NCI-H1105 (cell line): Measurements from ENCODE around the gene IREB2.
"Not testable (repeated sequence)": the region's sequence is repeated elsewhere in the genome, so short reads cannot be mapped to it uniquely, and the experiment has no call there.

Source experiments
- DNase-seq: peaks from one replicate; lab custom pipeline; 2025; lab: John Stamatoyannopoulos, UW

The IREB2 gene

GRCh38 chr15:78479650-78480049 is 41.6 kb downstream of the IREB2 start:
- DNase-seq, result no peak

DNA sequence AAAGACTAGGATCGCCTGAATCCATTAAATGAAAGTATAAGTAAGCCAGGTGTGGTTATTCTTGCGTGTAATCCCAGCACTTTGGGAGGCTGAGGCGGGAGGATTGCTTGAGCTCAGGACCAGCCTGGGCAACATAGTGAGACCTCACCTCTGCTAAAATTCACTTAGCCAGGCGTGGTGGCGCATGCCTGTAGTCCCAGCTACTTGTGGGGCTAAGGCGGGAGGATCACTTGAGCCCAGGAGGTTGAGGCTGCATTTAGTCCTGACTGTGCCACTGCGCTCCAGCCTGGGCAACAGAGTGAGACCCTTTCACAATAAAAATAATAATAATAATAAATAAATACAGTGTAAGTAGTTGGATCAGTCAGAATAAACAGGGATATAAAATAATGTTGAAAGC is 43.9 kb downstream of the IREB2 start:
- no peak for DNase-seq

GRCh38 chr15:78492872-78493271 is 54.9 kb downstream of the IREB2 start:
- DNase-seq, result no peak

GRCh38 chr15:78501857-78502256 is 63.8 kb downstream of the IREB2 start:
- DNase-seq, result no peak

GRCh38 chr15:78502641-78503040 is 64.6 kb downstream of the IREB2 start:
- DNase-seq, result no peak

GRCh38 chr15:78506971-78507830 is 69.2 kb downstream of the IREB2 start, which contains the start of gene HYKK:
Gene HYKK (plus strand): TSS chr15:78507577. CDS start chr15:78513089, 5,512 bp downstream.
- DNase-seq, result peak; percentile 83

- no peak for DNase-seq
Observed at GRCh38 chr15:78507831-78508160, 69.8 kb downstream of the IREB2 start.

GRCh38 chr15:78508272-78508671 is 70.3 kb downstream of the IREB2 start:
- DNase-seq, result no peak

- no peak for DNase-seq
Observed at GRCh38 chr15:78509726-78510312, 71.8 kb downstream of the IREB2 start.

DNA sequence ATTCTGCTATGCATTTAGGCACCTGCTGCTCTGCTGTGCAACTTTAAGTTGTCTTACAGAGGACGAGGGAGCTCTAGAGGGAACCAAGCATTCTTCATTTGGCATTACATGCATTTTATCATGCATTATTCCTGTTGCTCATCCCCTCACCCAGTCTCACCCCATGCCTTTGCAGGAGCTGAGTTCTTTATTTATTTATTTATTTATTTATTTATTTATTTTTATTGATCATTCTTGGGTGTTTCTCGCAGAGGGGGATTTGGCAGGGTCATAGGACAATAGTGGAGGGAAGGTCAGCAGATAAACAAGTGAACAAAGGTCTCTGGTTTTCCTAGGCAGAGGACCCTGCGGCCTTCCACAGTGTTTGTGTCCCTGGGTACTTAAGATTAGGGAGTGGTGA is 82.0 kb downstream of the IREB2 start:
- DNase-seq, result not testable (repeated sequence)

- no peak for DNase-seq
Observed at GRCh38 chr15:78524230-78524629, 86.2 kb downstream of the IREB2 start.

GRCh38 chr15:78527325-78527724 is 89.3 kb downstream of the IREB2 start:
- DNase-seq, result no peak

GRCh38 chr15:78533331-78533730 is 95.3 kb downstream of the IREB2 start:
- DNase-seq, result no peak

DNA sequence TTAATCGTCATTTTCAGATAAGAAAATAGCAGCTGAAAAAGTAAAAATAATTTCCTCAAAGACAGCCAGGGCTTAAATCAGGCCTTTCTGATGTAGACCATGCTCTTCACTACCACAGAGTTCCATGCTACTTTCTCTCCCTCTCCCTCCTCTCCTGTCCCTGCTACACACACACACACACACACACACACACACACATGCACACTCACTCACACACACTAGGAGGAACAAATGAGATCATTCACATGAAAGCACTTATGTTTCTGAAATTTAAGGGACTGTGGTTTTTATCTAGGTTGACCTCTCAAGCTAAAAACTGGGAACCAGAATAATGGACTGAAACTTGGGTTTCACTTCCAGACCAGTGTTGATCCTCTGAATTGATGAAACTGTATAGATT is 98.1 kb downstream of the IREB2 start:
- no peak for DNase-seq

GRCh38 chr15:78537266-78537905 is 99.4 kb downstream of the IREB2 start:
- no peak for DNase-seq

DNA sequence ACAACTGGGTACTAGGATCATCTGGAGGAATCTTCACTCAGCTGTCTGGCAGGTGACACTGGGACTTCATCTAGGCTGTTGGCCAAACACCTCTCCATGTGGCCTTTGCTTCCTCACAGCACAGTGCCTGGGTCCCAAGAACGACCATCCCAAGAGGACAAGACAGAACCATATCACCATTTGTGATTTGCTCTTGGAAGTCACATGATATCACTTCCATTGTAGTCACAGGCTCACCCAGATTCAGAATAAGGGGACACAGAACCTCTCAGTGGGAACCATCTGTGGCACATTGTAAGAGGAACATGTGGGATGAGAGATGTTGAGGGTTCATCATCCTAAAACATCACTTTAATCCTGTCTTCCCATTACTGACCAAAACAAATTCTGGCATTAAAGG is 100.3 kb downstream of the IREB2 start:
- DNase-seq, result no peak

DNA sequence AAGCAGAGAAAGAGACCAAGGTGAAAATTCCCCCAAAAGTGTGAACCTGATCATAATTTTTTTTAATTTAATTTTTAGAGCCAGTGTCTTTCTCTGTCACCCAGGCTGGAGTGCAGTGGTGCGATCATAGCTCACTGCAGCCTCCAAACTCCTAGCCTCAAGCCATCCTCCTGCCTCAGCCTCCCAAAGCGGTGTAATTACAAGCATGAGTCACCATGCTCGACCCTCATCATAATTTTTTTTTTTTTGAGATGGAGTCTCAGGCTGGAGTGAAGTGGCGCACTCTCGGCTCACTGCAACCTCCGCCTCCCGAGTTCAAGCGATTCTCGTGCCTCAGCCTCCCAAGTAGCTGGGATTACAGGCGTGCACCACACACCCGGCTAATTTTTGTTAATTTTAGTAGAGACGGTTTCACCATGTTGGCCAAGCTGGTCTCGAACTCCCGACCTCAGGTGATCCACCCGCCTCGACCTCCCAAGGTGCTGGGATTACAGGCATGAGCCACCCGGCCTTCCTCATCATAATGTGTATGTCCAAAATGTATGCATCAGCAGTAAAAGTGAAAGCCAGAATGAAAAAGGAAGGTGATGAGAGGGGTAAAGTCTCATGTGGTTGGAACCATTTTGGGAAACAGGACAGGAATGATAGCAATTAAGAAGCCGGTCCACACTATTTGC is 101.6 kb downstream of the IREB2 start:
- not testable (repeated sequence) for DNase-seq

DNA sequence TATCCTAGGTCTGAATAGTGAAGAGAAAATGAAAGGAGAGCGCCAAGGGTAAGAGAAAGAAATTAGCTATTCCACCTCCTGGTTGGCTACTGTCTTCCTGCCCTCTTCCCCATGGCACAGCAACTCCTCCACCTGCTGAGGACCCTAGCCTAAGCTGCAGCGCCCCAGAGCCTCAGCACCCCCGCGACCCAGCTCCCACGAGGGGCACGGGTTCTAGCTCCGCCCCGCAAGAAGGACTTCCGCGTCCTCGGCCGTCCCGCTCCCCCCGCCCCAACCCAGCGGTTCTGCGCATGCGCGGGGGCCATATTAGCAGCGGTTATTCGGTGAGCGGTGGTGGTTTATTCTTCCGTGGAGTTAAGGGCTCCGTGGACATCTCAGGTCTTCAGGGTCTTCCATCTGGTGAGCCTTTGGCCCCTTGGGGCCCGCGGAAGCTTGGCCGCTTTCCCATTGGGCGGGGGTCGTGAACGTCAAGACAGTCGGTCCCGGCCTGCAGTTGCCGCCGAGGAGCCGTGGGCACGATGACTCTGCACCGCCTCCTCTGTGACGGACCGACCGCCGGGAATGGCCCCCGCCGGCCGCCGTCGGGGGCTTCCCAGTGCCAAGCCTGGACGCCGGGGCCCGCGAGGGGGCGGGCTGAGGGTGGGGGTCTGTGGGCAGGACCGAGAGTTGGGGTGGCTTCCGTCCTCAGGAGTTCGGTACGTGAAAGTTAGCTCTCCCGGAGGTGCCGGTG is 102.3 kb downstream of the IREB2 start, which contains the start of gene PSMA4:
PSMA4 (plus strand) TSS at position 304 of the 730 bp plus-strand sequence. CDS start 1,484 bp downstream, outside the sequence.
- DNase-seq, result peak; percentile 73

GRCh38 chr15:78540871-78541743 is 103.1 kb downstream of the IREB2 start:
- no peak for DNase-seq

- no peak for DNase-seq
Observed at GRCh38 chr15:78541744-78542034, 103.7 kb downstream of the IREB2 start.

DNA sequence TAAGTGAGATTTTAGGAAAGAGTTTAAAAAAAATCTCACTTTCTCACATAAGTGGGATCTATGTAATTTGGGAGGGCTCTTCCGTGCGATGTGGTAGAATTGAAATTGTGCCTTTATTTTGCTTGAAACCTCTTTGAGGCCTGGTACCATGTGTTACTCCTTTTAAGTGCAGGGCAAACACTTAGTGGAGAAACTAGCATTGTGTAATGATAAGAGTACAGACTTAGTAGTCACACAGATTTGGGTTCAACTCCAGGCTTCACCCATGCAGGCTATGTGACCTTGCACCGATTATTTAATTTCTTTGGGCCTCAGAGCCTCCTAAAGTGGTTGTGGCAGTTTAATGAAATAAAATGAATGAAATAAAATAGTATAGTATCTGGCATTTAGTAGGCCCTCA is 104.6 kb downstream of the IREB2 start:
- no peak for DNase-seq
